NCI-H2227 (cell line): Measurements from ENCODE around the gene SCYGR2.

Experiments used
- DNase-seq: peaks from one replicate; lab custom pipeline; 2025; ENCODE audit not compliant: unreplicated experiment; lab: John Stamatoyannopoulos, UW

Gene SCYGR2

GRCh38 chr2:227612546-227613271 is 14.0 kb downstream of the SCYGR2 start:
- no peak for DNase-seq

GRCh38 chr2:227613272-227613660 is 14.6 kb downstream of the SCYGR2 start:
- DNase-seq, result no peak

- DNase-seq, result no peak
These were observed 15.6 kb downstream of the SCYGR2 start for GRCh38 chr2:227614246-227614645.

- no peak for DNase-seq
These were observed 16.0 kb downstream of the SCYGR2 start, which contains the start of gene SCYGR3 for GRCh38 chr2:227614740-227615139. Gene SCYGR3, minus strand, starts transcription at chr2:227614840. Its CDS starts 0 bp downstream, at chr2:227614840.

GRCh38 chr2:227615181-227615580 is 16.5 kb downstream of the SCYGR2 start:
- DNase-seq, result no peak

GRCh38 chr2:227615906-227616305 is 17.2 kb downstream of the SCYGR2 start:
- no peak for DNase-seq

GRCh38 chr2:227616631-227617030 is 17.9 kb downstream of the SCYGR2 start:
- DNase-seq, result no peak

- DNase-seq, result no peak
These were observed 18.9 kb downstream of the SCYGR2 start, which contains the start of gene SCYGR4 for GRCh38 chr2:227617316-227618230. Gene SCYGR4, plus strand, starts transcription at chr2:227617498. Its CDS starts 0 bp downstream, at chr2:227617498.

GRCh38 chr2:227623226-227623625 is 24.5 kb downstream of the SCYGR2 start:
- DNase-seq, result no peak

- no peak for DNase-seq
These were observed 26.7 kb downstream of the SCYGR2 start for GRCh38 chr2:227625420-227625819.

- DNase-seq, result no peak
These were observed 28.0 kb downstream of the SCYGR2 start for GRCh38 chr2:227626580-227627151.

- DNase-seq, result no peak
These were observed 29.1 kb downstream of the SCYGR2 start for GRCh38 chr2:227627769-227628168.

GRCh38 chr2:227629435-227629834 is 30.7 kb downstream of the SCYGR2 start:
- DNase-seq, result no peak

- DNase-seq, result no peak
These were observed 31.6 kb downstream of the SCYGR2 start for GRCh38 chr2:227630322-227630721.

- no peak for DNase-seq
These were observed 34.1 kb downstream of the SCYGR2 start for GRCh38 chr2:227632827-227633226.

- no peak for DNase-seq
These were observed 35.5 kb downstream of the SCYGR2 start for GRCh38 chr2:227634201-227634600.

GRCh38 chr2:227642656-227643055 is 44.0 kb downstream of the SCYGR2 start:
- no peak for DNase-seq

- no peak for DNase-seq
These were observed 45.4 kb downstream of the SCYGR2 start for GRCh38 chr2:227643990-227644551.
